GM18502 (cell line): Measurements from ENCODE around the gene LDLR.

Experiments
- ATAC-seq: cut with Tn5 transposase; IDR thresholded peaks from one replicate; pipeline ENCODE4 v1.9.1; 2021; ENCODE audit warnings: mild to moderate bottlenecking; ENCODE audit not compliant: unreplicated experiment, poor library complexity

LDLR gene

GRCh38 chr19:11089254-11090013, at the start of gene LDLR:
TSS of gene LDLR (plus strand) at chr19:11089463. CDS start at chr19:11089549, 86 bp downstream.
- ATAC-seq = peak; percentile 33

- no peak for ATAC-seq
These were observed 48.1 kb upstream of the LDLR start for GRCh38 chr19:11041194-11041593.

DNA sequence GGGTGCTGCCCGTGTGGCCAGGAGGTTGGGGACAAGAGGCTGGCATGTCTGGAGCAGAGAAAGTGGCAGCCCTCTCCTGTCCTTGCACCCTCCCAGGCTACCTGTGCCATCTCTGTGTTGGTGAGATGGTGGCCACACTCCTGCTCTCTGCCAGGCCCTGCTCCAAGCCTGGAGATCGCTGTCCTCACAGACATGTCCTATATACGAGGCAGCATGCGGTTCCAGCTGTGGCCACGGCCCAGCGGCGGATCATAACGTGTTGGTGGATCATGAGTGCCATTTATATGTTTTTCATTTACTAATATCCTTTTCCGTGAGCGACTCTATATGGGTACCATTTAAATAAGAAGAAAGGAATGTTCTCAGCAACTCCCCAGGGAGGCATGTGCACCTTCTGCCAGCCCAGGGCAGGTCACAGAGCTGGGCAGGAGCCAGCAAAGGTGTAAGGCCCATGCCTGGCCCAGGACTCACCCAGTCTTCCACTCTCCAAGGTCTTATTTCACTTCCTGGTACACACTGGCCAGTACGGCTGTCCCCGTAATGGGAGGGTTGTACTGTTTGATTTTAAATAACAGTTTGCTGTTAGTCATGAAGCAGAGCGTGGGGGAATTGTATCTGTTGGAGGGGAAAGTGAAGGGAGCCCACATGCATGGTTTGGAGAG, 47.2 kb upstream of the LDLR start:
- no peak for ATAC-seq

GRCh38 chr19:11044431-11044830, 44.8 kb upstream of the LDLR start:
- ATAC-seq = no peak

GRCh38 chr19:11045536-11045935, 43.7 kb upstream of the LDLR start:
- no peak for ATAC-seq

DNA sequence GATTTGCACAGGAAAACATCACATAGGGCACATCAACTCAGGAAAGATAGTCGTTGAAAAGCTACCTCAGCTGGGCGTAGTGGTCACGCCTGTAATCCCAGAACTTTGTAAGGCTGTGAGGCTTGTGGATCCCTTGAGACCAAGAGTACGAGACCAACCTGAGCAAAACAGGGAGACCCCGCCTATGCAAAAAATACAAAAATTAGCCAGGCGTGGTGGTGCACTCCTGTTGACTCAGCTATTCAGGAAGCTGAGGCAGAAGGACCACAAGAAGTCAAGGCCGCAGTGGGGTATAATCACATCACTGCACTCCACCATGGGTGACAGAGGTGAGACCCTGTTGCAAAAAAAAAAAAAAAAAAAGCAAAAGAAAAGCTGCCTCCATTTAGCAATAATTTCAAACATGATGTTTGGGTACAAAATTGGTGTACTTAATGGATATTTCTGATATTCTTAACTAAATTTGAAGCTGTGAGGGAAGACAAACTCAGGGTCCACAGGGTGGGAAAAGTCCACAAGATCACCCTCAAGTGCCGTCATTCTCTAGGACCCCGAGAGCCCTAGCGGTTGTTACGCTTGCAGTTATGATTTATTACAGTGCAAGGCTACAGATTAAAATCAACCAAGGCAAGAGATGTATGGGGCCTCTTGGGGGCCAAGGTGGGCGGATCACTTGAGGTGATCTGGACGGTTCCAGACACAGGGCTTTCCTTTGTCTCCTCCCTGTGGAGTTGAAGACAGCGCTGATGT, 42.5 kb upstream of the LDLR start:
- ATAC-seq = no peak

GRCh38 chr19:11047866-11048265, 41.4 kb upstream of the LDLR start:
- ATAC-seq = no peak

DNA sequence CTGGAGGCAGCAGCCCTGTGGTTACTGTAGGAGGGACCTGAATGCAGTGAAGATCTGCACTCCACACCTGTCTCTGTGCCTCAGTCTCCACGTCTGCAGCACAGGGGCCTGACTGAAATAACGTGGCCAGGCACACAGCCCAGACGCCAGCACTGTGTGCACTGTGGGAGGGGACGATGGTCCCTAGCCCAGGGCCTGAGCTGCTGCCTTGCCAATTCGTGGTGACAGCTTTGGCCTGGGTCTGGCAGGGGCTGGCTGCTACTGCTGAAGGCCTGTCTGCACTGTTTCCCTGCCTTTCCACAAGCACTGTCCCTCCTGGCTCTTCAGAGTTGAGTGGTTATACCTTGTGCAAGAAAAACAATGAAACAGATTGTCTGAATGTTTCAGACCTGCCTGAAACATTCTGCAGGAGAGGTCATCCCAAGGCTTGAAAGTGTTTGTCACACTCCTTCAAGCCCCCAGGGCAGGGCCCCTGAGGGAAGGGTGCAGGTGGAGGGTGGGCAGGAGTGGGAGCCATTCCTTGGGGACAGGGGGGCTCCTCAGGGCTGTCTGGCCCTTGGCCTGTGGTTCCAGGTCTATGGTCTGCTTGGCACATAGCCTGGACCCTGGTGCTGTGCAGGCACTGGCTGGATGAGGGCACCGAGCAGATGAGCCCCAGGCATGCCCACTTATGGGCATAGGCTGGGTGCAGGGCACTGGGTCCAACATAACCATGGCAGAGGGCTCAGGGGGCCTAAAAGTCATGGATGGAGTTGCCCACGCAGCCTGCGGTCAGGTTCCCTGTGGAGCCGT, 38.7 kb upstream of the LDLR start:
- no peak for ATAC-seq

DNA sequence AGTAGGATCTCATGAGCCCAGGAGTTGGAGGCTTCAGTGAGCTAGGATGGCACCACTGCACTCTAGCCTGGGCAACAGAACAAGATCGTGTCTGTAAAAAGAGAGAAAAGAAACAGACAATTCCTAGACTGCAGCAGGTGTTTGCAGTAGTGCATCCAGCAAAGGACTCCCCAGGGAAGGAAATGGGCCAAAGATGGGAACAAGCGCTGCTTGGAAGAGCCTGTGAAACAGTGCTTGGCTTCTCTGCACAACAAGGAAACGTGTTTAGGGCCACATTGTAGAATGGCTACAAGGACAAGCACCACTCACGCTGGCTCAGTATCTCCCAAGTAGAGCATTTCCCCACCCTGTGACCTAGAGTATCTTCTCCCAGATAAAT, 35.5 kb upstream of the LDLR start:
- ATAC-seq = no peak

- ATAC-seq = no peak
These were observed 35.1 kb upstream of the LDLR start for GRCh38 chr19:11054200-11054599.

DNA sequence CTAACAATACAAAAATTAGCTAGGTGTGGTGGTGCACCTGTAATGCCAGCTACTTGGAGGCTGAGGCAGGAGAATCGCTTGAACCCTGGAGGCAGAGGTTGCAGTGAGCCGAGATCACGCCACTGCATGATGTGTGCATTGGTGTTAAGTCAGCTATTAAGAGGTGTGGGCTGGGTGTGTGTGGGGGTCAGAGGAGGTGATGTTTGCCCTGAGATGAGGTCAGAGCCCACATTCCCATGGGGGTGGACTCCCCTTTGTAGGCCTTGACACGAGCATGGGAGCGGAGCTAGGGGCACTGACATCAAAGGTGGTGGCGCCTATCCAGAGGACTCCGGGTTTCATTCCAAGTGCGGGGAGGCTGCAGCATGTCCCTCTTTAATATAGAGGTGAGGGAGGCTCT, 34.6 kb upstream of the LDLR start:
- no peak for ATAC-seq

GRCh38 chr19:11058246-11059030, 30.8 kb upstream of the LDLR start:
- no peak for ATAC-seq

DNA sequence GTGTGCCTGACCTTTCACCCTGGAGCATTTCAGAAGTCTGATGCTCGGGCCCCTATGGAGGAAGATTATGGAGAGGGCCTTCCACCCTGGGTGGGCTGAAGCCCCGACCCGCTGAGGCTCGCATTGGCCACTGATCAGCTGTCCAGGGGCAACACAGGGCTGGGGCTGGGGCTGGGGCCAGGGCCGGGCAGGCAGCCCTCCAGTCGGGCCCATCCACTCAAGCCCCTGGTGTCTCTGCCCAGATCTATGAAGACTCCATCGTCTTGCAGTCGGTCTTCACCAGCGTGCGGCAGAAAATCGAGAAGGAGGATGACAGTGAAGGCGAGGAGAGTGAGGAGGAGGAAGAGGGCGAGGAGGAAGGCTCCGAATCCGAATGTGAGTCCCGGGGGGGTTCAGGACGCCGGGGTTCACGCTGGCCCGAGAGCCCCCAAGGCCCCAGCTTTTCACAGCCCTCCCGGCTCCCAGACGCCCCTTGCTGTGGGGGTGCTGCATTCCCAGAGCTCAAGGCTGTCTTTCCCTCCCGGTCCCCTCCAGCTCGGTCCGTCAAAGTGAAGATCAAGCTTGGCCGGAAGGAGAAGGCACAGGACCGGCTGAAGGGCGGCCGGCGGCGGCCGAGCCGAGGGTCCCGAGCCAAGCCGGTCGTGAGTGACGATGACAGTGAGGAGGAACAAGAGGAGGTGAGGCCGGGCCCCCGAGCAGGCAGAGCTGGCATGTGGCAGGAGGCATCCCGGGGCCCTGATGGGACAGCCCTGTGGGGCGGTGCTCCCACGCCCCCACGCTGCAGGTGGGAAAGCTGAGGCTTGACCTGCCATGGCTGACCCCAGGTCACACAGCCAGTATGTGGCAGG, 29.5 kb upstream of the LDLR start:
- no peak for ATAC-seq

- ATAC-seq = no peak
These were observed 27.3 kb upstream of the LDLR start for GRCh38 chr19:11061952-11062351.

- no peak for ATAC-seq
These were observed 25.8 kb upstream of the LDLR start for GRCh38 chr19:11063434-11063833.

- no peak for ATAC-seq
These were observed 24.4 kb upstream of the LDLR start for GRCh38 chr19:11064831-11065303.

DNA sequence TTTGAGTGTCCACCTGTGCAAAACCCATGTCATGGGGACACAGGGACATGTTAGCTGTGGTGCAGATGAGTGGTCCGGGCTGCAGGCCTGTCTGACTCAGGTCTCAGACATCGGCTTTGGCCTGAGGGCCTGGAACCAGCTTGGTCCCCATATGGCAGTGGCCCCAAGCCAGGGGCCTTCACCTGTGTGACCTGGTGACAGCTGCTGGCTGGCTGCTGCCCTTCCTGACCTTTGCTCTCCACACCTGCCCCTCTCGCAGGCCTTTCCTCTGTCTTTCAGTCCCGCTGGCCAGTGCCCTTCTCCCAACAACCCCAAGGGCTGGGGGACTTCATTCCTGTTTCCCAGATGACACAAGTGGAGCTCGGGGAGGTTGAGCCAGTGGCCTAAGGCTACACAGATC, 22.9 kb upstream of the LDLR start:
- ATAC-seq = no peak

DNA sequence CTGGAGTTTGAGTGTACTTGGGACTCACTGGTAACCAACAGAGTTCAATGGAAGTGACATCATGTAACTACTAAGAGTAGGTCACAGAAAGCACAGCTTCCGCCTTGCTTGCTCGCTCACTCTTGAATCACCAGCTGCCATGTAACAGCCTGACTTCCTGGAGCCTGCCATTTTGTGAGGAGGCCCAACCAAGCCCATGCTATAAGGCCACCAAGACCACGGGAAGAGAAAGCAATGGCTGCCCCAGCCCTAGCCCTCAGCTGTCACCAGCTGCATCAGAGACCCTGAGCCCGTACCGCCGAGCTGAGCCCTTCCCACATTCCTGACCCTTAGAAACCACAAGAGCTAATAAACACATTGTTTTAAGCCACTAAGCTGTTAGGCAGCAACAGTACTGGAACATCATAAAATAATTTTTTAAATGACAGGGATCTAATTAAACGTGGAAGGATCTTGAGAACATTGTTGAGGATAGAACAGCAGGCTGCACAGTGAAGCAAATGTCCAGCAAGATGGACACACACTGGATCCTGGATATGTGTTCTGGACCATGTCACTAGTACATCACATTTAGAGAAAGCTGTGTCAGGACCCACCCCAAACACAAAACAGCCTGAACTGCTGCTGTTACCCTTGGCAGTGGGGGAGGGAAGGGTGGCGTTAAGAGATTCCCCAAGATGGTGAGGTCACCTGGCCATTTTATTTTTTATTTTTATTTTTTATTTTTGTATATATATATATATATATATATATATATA, 21.7 kb upstream of the LDLR start:
- ATAC-seq = no peak
